Activated naive CD8-positive, alpha-beta T cell treated with anti-CD3 and anti-CD28 coated beads, Interleukin-2, amount 50 U/mL, for 24 hours (primary cell): ENCODE data around the gene SLC7A1.

Experiments
- ATAC-seq: fragments of 150-1000 bp; cut with Tn5 transposase; one replicate; pipeline ENCODE4 v1.10.0; 2021
- DNase-seq: peaks from one replicate; pipeline ENCODE4 v3.0.0; 2021
- H3K27ac Mint-ChIP-seq: one replicate; pipeline ENCODE4 v1.8.0; 2021; ENCODE audit warnings: mild to moderate bottlenecking, mixed read lengths
- H3K27me3 Mint-ChIP-seq: one replicate; pipeline ENCODE4 v1.8.0; 2021; ENCODE audit warnings: mixed read lengths
- H3K36me3 Mint-ChIP-seq: one replicate; pipeline ENCODE4 v1.8.0; 2021; ENCODE audit warnings: low read depth, mixed read lengths
- H3K4me1 Mint-ChIP-seq: one replicate; pipeline ENCODE4 v1.8.0; 2021; ENCODE audit warnings: mixed read lengths
- H3K4me3 Mint-ChIP-seq: one replicate; pipeline ENCODE4 v1.8.0; 2021; ENCODE audit warnings: mild to moderate bottlenecking, moderate library complexity, mixed read lengths
- H3K9me3 Mint-ChIP-seq: one replicate; pipeline ENCODE4 v1.8.0; 2021; ENCODE audit warnings: mixed read lengths

The SLC7A1 gene

GRCh38 chr13:29510651-29511084 is 84.8 kb downstream of the SLC7A1 start:
- peaks cover 1% of the 10 kb centered on the region for H3K27me3 Mint-ChIP-seq
- H3K4me1 Mint-ChIP-seq, result peaks cover 2% of the 10 kb centered on the region
- peak overlapping the region; percentile 65 for H3K27ac Mint-ChIP-seq
- DNase-seq (no peak), ATAC-seq (no peak)
- peaks cover 15% of the 10 kb centered on the region for H3K36me3 Mint-ChIP-seq
- no peak overlapping the region for H3K4me3 Mint-ChIP-seq
- no peaks in the 10 kb centered on the region for H3K9me3 Mint-ChIP-seq

- H3K27ac Mint-ChIP-seq, result peak overlapping the region; percentile 65
- H3K4me3 Mint-ChIP-seq, result no peak overlapping the region
- no peak for DNase-seq
- no peaks in the 10 kb centered on the region for H3K9me3 Mint-ChIP-seq
- H3K4me1 Mint-ChIP-seq, result peaks cover 2% of the 10 kb centered on the region
- peaks cover 14% of the 10 kb centered on the region for H3K36me3 Mint-ChIP-seq
- no peak for ATAC-seq
- peaks cover 1% of the 10 kb centered on the region for H3K27me3 Mint-ChIP-seq
These were observed 85.4 kb downstream of the SLC7A1 start for GRCh38 chr13:29509999-29510589.

- peaks cover 6% of the 10 kb centered on the region for H3K27me3 Mint-ChIP-seq
- ATAC-seq (no peak), DNase-seq (no peak)
- peak overlapping the region; percentile 37 for H3K27ac Mint-ChIP-seq
- peaks cover 2% of the 10 kb centered on the region for H3K4me1 Mint-ChIP-seq
- peaks cover 11% of the 10 kb centered on the region for H3K36me3 Mint-ChIP-seq
- H3K4me3 Mint-ChIP-seq, result no peak overlapping the region
- H3K9me3 Mint-ChIP-seq, result no peaks in the 10 kb centered on the region
These were observed 86.6 kb downstream of the SLC7A1 start for GRCh38 chr13:29508876-29509252.

- Mint-ChIP-seq H3K9me3 (no peaks in the 10 kb centered on the region), H3K27ac (no peak overlapping the region), H3K4me1 (peaks cover 2% of the 10 kb centered on the region), H3K4me3 (no peak overlapping the region), H3K27me3 (peaks cover 10% of the 10 kb centered on the region), H3K36me3 (peaks cover 8% of the 10 kb centered on the region)
- DNase-seq (peak; percentile 78), ATAC-seq (peak; percentile 49)
These were observed 87.2 kb downstream of the SLC7A1 start for GRCh38 chr13:29508130-29508875.

- Mint-ChIP-seq H3K27me3 (peaks cover 17% of the 10 kb centered on the region), H3K27ac (no peak overlapping the region), H3K9me3 (no peaks in the 10 kb centered on the region), H3K4me1 (peaks cover under 1% of the 10 kb centered on the region), H3K4me3 (no peak overlapping the region), H3K36me3 (peaks cover 6% of the 10 kb centered on the region)
- ATAC-seq (no peak), DNase-seq (no peak)
These were observed 88.1 kb downstream of the SLC7A1 start for GRCh38 chr13:29507356-29507755.

- Mint-ChIP-seq H3K4me3 (no peak overlapping the region), H3K27me3 (peaks cover 22% of the 10 kb centered on the region), H3K36me3 (peaks cover 3% of the 10 kb centered on the region), H3K9me3 (no peaks in the 10 kb centered on the region), H3K4me1 (no peaks in the 10 kb centered on the region), H3K27ac (no peak overlapping the region)
- DNase-seq (no peak), ATAC-seq (no peak)
These were observed 89.5 kb downstream of the SLC7A1 start for GRCh38 chr13:29505950-29506349.

- ATAC-seq (no peak), DNase-seq (no peak)
- H3K4me3 Mint-ChIP-seq, result no peak overlapping the region
- peaks cover 22% of the 10 kb centered on the region for H3K27me3 Mint-ChIP-seq
- peak overlapping the region; percentile 18 for H3K27ac Mint-ChIP-seq
- peaks cover 3% of the 10 kb centered on the region for H3K36me3 Mint-ChIP-seq
- H3K9me3 Mint-ChIP-seq, result no peaks in the 10 kb centered on the region
- H3K4me1 Mint-ChIP-seq, result no peaks in the 10 kb centered on the region
These were observed 90.0 kb downstream of the SLC7A1 start for GRCh38 chr13:29505511-29505910.

GRCh38 chr13:29504691-29505090 is 90.8 kb downstream of the SLC7A1 start:
- H3K4me3 Mint-ChIP-seq, result no peak overlapping the region
- H3K27me3 Mint-ChIP-seq, result peaks cover 22% of the 10 kb centered on the region
- H3K27ac Mint-ChIP-seq, result peak overlapping the region; percentile 18
- H3K36me3 Mint-ChIP-seq, result peaks cover 3% of the 10 kb centered on the region
- no peaks in the 10 kb centered on the region for H3K9me3 Mint-ChIP-seq
- H3K4me1 Mint-ChIP-seq, result no peaks in the 10 kb centered on the region
- no peak for DNase-seq
- no peak for ATAC-seq

GRCh38 chr13:29503041-29503837 is 92.2 kb downstream of the SLC7A1 start:
- Mint-ChIP-seq H3K4me3 (no peak overlapping the region), H3K4me1 (no peaks in the 10 kb centered on the region), H3K9me3 (no peaks in the 10 kb centered on the region), H3K27ac (no peak overlapping the region), H3K27me3 (peaks cover 24% of the 10 kb centered on the region), H3K36me3 (no peaks in the 10 kb centered on the region)
- ATAC-seq, result no peak
- DNase-seq, result no peak

- ATAC-seq, result no peak
- Mint-ChIP-seq H3K4me3 (no peak overlapping the region), H3K36me3 (no peaks in the 10 kb centered on the region), H3K27me3 (peaks cover 24% of the 10 kb centered on the region), H3K4me1 (no peaks in the 10 kb centered on the region), H3K27ac (no peak overlapping the region), H3K9me3 (no peaks in the 10 kb centered on the region)
- no peak for DNase-seq
These were observed 93.0 kb downstream of the SLC7A1 start for GRCh38 chr13:29502391-29503008.

GRCh38 chr13:29501674-29502073 is 93.8 kb downstream of the SLC7A1 start:
- ATAC-seq (no peak), DNase-seq (no peak)
- Mint-ChIP-seq H3K27ac (no peak overlapping the region), H3K27me3 (peaks cover 28% of the 10 kb centered on the region), H3K36me3 (no peaks in the 10 kb centered on the region), H3K9me3 (no peaks in the 10 kb centered on the region), H3K4me1 (peaks cover 3% of the 10 kb centered on the region), H3K4me3 (no peak overlapping the region)

- peaks cover 36% of the 10 kb centered on the region for H3K27me3 Mint-ChIP-seq
- H3K27ac Mint-ChIP-seq, result no peak overlapping the region
- no peak for DNase-seq
- H3K4me1 Mint-ChIP-seq, result peaks cover 8% of the 10 kb centered on the region
- H3K9me3 Mint-ChIP-seq, result no peaks in the 10 kb centered on the region
- no peaks in the 10 kb centered on the region for H3K36me3 Mint-ChIP-seq
- no peak overlapping the region for H3K4me3 Mint-ChIP-seq
- no peak for ATAC-seq
These were observed 95.1 kb downstream of the SLC7A1 start for GRCh38 chr13:29500386-29500785.

- ATAC-seq, result no peak
- Mint-ChIP-seq H3K4me3 (no peak overlapping the region), H3K27ac (no peak overlapping the region), H3K36me3 (no peaks in the 10 kb centered on the region), H3K4me1 (peaks cover 8% of the 10 kb centered on the region), H3K9me3 (no peaks in the 10 kb centered on the region), H3K27me3 (peaks cover 38% of the 10 kb centered on the region)
- no peak for DNase-seq
These were observed 95.9 kb downstream of the SLC7A1 start for GRCh38 chr13:29499506-29500165.

- Mint-ChIP-seq H3K27ac (no peak overlapping the region), H3K4me3 (no peak overlapping the region), H3K36me3 (no peaks in the 10 kb centered on the region), H3K27me3 (peaks cover 33% of the 10 kb centered on the region), H3K4me1 (peaks cover 11% of the 10 kb centered on the region), H3K9me3 (no peaks in the 10 kb centered on the region)
- ATAC-seq, result no peak
- no peak for DNase-seq
These were observed 97.0 kb downstream of the SLC7A1 start for GRCh38 chr13:29498426-29499040.
